Measurements from ENCODE around the gene PRKAR1B.

- TF ChIP-seq CTCF (IDR thresholded peaks at IDR 0.05) (no peak), EZH2 (IDR thresholded peaks at IDR 0.05; ENCODE audit: borderline replicate concordance, insufficient read depth, low read depth, low read length, poor library complexity, severe bottlenecking) (no peak)
These were observed 20.4 kb downstream of the PRKAR1B start for GRCh38 chr7:706721-707120.

Measured in B cell (primary cell).